Parathyroid adenoma (tissue), 2 donors: Measurements from ENCODE around the gene GADL1.

Experiments used
- H2AFZ ChIP-seq: fragments of 300-600 bp; sonication (generic); one replicate; pipeline ENCODE4 v1.7.0; 2017; ENCODE audit warnings: antibody characterized with exemption, mild to moderate bottlenecking
- H3K27ac ChIP-seq: fragments of 300-600 bp; sonication (generic); one replicate; pipeline ENCODE4 v1.7.0; 2017
- H3K27me3 ChIP-seq: fragments of 300-600 bp; sonication (generic); one replicate; pipeline ENCODE4 v1.7.0; 2017; ENCODE audit warnings: low read length; ENCODE audit not compliant: control insufficient read depth, insufficient read depth
- H3K36me3 ChIP-seq: fragments of 300-600 bp; sonication (generic); one replicate; pipeline ENCODE4 v1.7.0; 2017; ENCODE audit warnings: low read length; ENCODE audit not compliant: control insufficient read depth, insufficient read depth
- H3K4me1 ChIP-seq: fragments of 300-600 bp; sonication (generic); one replicate; pipeline ENCODE4 v1.7.0; 2017; ENCODE audit warnings: control low read depth
- H3K4me2 ChIP-seq: fragments of 300-600 bp; sonication (generic); one replicate; pipeline ENCODE4 v1.7.0; 2017; ENCODE audit warnings: low read length
- H3K4me3 ChIP-seq: fragments of 300-600 bp; sonication (generic); one replicate; pipeline ENCODE4 v1.7.0; 2017; ENCODE audit warnings: low read depth, low read length
- H3K79me2 ChIP-seq: fragments of 300-600 bp; sonication (generic); one replicate; pipeline ENCODE4 v1.7.0; 2017; ENCODE audit warnings: control low read depth
- H3K9ac ChIP-seq: fragments of 300-600 bp; sonication (generic); one replicate; pipeline ENCODE4 v1.7.0; 2017; ENCODE audit warnings: mild to moderate bottlenecking
- H3K9me3 ChIP-seq: fragments of 300-600 bp; sonication (generic); one replicate; pipeline ENCODE4 v1.7.0; 2017; ENCODE audit warnings: low read length; ENCODE audit not compliant: control insufficient read depth
- TF ChIP-seq, protein P1 (sequence below): fragments of 300-600 bp; sonication (generic); IDR thresholded peaks from one replicate; pipeline ENCODE4 v1.7.0; 2017; ENCODE audit warnings: antibody characterized with exemption, mild to moderate bottlenecking
- donor health status: primary hyperparathyroidism.

GADL1 gene, protein sequence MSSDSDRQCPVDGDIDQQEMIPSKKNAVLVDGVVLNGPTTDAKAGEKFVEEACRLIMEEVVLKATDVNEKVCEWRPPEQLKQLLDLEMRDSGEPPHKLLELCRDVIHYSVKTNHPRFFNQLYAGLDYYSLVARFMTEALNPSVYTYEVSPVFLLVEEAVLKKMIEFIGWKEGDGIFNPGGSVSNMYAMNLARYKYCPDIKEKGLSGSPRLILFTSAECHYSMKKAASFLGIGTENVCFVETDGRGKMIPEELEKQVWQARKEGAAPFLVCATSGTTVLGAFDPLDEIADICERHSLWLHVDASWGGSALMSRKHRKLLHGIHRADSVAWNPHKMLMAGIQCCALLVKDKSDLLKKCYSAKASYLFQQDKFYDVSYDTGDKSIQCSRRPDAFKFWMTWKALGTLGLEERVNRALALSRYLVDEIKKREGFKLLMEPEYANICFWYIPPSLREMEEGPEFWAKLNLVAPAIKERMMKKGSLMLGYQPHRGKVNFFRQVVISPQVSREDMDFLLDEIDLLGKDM

GRCh38 chr3:30894521-30895251, at the start of gene GADL1:
Gene GADL1, minus strand, starts transcription at chr3:30894661. Its CDS starts 47 bp downstream, at chr3:30894614.
- H3K4me2 ChIP-seq = peak within 1 kb of the TSS; percentile 94
- no peak within 1 kb of the TSS for H3K9ac ChIP-seq
- TF ChIP-seq, protein P1, sequence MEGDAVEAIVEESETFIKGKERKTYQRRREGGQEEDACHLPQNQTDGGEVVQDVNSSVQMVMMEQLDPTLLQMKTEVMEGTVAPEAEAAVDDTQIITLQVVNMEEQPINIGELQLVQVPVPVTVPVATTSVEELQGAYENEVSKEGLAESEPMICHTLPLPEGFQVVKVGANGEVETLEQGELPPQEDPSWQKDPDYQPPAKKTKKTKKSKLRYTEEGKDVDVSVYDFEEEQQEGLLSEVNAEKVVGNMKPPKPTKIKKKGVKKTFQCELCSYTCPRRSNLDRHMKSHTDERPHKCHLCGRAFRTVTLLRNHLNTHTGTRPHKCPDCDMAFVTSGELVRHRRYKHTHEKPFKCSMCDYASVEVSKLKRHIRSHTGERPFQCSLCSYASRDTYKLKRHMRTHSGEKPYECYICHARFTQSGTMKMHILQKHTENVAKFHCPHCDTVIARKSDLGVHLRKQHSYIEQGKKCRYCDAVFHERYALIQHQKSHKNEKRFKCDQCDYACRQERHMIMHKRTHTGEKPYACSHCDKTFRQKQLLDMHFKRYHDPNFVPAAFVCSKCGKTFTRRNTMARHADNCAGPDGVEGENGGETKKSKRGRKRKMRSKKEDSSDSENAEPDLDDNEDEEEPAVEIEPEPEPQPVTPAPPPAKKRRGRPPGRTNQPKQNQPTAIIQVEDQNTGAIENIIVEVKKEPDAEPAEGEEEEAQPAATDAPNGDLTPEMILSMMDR = no peak
- peak within 1 kb of the TSS; percentile 84 for H2AFZ ChIP-seq
- no peaks in the 10 kb centered on the region for H3K36me3 ChIP-seq
- no peaks in the 10 kb centered on the region for H3K9me3 ChIP-seq
- H3K4me3 ChIP-seq = peak within 1 kb of the TSS; percentile 59
- no peak within 1 kb of the TSS for H3K27ac ChIP-seq
- H3K4me1 ChIP-seq = no peaks in the 10 kb centered on the region
- no peaks in the 10 kb centered on the region for H3K27me3 ChIP-seq
- H3K79me2 ChIP-seq = no peaks in the 10 kb centered on the region

DNA sequence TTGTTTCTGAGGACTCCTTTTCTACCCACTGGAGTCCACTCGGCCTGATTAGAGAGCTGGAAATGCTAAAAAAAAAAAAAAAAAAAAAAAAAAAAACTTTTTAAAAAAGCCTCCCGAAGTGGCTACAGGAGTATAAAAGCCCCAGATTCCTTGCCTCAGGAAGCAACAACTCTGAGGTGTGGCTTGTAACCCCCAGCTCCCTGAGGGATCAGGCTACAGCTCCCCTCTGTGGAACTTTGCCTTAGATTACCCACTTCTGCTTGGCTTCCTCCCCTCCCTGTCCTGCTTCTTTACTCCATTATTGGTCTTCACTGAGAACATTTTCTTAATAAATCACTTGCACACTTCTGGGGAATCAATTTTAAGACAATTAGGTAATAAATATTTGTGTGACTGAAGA, 49.7 kb upstream of the GADL1 start:
- no peak overlapping the region for H3K9ac ChIP-seq
- no peaks in the 10 kb centered on the region for H3K27me3 ChIP-seq
- H3K4me1 ChIP-seq = no peaks in the 10 kb centered on the region
- no peaks in the 10 kb centered on the region for H3K36me3 ChIP-seq
- H3K4me2 ChIP-seq = no peak overlapping the region
- no peak overlapping the region for H2AFZ ChIP-seq
- no peaks in the 10 kb centered on the region for H3K79me2 ChIP-seq
- TF ChIP-seq, protein P1 = no peak
- H3K27ac ChIP-seq = no peak overlapping the region
- no peaks in the 10 kb centered on the region for H3K9me3 ChIP-seq
- H3K4me3 ChIP-seq = no peak overlapping the region

GRCh38 chr3:30943206-30943605, 48.7 kb upstream of the GADL1 start:
- no peak overlapping the region for H2AFZ ChIP-seq
- no peak overlapping the region for H3K4me2 ChIP-seq
- H3K4me3 ChIP-seq = no peak overlapping the region
- H3K79me2 ChIP-seq = no peaks in the 10 kb centered on the region
- no peak overlapping the region for H3K9ac ChIP-seq
- no peaks in the 10 kb centered on the region for H3K36me3 ChIP-seq
- H3K27ac ChIP-seq = no peak overlapping the region
- TF ChIP-seq, protein P1 = no peak
- no peaks in the 10 kb centered on the region for H3K9me3 ChIP-seq
- no peaks in the 10 kb centered on the region for H3K27me3 ChIP-seq
- no peaks in the 10 kb centered on the region for H3K4me1 ChIP-seq

DNA sequence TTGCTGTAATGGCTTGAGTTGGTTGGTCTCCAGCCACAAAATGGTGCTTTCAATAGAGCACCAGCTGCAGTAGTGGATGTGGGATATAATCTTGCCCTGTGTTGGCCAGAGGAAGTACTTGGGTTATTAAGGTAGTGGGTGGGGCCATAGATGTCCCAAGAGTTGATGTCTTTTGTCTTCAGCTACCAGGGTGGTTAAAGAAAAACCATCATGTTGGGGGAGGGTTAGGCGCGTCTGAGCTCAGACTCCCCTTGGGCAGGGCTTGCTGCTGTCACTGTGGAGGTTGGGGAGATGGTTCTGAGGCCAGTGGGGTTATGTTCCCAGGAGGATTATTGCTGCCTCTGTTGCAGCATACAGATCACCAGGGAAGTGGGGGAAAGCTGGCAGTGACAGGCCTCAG, 46.9 kb upstream of the GADL1 start:
- Histone ChIP-seq H3K27ac (no peak overlapping the region), H2AFZ (no peak overlapping the region), H3K79me2 (no peaks in the 10 kb centered on the region), H3K27me3 (no peaks in the 10 kb centered on the region), H3K9ac (no peak overlapping the region), H3K9me3 (no peaks in the 10 kb centered on the region), H3K4me2 (no peak overlapping the region), H3K4me1 (no peaks in the 10 kb centered on the region), H3K36me3 (no peaks in the 10 kb centered on the region), H3K4me3 (no peak overlapping the region)
- TF ChIP-seq, protein P1 = no peak
